Activated T-cell treated with anti-CD3 and anti-CD28 coated beads, Interleukin-2, amount 50 U/mL, for 48 hours (primary cell): ENCODE results near the gene SLC25A53.
A peak's percentile ranks its signal among the peaks of the same experiment; 100 is the strongest.

Experiments
- DNase-seq, 2 experiments: peaks; one replicate each; pipeline ENCODE4 v3.0.0-alpha.2; 2020

Gene SLC25A53

GRCh38 chrX:104156630-104157529 is at the start of gene SLC25A53:
SLC25A53 (minus strand) TSS chrX:104157009; CDS start chrX:104105257, 51,752 bp downstream.
- peak; percentile 80 to 82 for DNase-seq

GRCh38 chrX:104205548-104205947 is 48.7 kb upstream of the SLC25A53 start:
- no peak for DNase-seq

GRCh38 chrX:104195489-104196084 is 38.8 kb upstream of the SLC25A53 start:
- no peak for DNase-seq

GRCh38 chrX:104195013-104195412 is 38.2 kb upstream of the SLC25A53 start:
- no peak for DNase-seq

- no peak for DNase-seq
Measured at GRCh38 chrX:104193485-104193884, 36.7 kb upstream of the SLC25A53 start.

- DNase-seq, result no peak
Measured at GRCh38 chrX:104189837-104190236, 33.0 kb upstream of the SLC25A53 start.

DNA sequence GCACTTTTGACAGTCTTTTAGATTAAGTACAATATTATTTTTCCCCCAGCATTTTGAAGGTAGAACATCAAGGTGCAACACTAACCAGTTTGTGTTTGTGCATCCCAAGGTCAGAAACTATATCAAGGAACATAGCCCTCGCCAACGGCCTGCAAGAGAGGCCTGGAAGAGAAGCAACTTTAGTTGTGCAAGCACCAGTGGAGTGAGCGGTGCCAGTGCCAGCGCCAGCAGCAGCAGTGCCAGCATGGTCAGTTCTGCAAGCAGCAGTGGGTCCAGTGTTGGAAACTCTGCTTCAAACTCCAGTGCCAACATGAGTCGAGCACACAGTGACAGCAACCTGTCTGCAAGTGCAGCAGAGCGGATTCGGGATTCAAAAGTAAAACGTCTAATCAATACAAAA is 31.1 kb upstream of the SLC25A53 start:
- DNase-seq, result no peak

- peak in 1 of 2 experiments; percentile 17 for DNase-seq
Measured at GRCh38 chrX:104183685-104184084, 26.9 kb upstream of the SLC25A53 start.

DNA sequence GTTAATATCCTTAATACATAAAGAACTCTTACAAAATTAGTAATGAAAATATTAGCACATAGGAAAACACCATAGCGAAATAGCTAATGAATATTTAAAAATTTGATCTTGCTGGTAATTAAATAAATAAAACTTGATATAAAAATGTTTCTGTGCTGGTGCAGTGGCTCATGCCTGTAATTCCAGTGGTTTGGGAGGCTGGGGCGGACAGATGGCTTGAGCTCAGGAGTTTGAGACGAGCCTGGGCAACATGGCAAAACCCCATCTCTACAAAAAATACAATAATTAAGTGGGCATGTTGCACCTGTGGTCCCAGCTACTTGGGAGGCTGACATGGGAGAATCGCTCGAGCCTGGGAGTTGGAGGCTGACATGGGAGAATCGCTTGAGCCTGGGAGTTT is 17.0 kb upstream of the SLC25A53 start:
- DNase-seq, result no peak

DNA sequence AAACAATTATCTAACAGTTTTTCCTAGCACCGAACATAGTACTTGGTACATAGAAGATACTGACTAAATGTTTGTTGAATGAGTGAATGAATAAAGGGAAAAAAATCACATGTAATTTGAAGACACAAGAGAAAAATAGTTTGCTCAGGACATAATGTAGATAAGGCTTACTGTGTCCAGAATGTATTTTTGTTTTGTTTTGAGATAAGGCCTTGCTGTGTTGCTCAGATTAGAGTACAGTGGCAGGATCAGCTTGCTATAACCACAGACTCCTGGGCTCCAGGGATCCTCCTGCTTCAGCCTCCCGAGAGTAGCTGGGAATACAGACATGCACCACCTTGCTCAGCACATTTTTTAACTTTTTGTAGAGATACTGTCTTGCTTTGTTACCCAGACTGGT is 16.0 kb upstream of the SLC25A53 start:
- DNase-seq, result no peak

DNA sequence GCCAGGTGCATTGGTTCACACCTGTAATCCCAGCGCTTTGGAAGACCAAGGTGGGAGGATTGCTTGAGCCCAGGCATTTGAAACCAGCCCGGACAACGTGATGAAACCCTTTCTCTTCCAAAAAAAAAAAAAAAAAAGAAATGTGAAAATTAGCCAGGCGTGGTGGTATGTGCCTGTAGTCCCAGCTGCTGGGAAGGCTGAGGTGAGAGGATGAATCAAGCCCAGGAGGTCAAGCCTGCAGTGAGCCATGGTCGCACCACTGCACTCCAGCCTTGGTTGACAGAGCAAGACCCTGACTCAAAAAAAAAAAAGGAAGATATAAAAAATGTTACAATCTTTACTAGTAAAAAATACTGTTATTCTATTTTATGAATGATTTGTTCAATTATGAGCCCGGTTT is 15.3 kb upstream of the SLC25A53 start:
- DNase-seq, result no peak

GRCh38 chrX:104168127-104168526 is 11.3 kb upstream of the SLC25A53 start:
- no peak for DNase-seq

- DNase-seq, result no peak
Measured at GRCh38 chrX:104166735-104167436, 10.1 kb upstream of the SLC25A53 start.

DNA sequence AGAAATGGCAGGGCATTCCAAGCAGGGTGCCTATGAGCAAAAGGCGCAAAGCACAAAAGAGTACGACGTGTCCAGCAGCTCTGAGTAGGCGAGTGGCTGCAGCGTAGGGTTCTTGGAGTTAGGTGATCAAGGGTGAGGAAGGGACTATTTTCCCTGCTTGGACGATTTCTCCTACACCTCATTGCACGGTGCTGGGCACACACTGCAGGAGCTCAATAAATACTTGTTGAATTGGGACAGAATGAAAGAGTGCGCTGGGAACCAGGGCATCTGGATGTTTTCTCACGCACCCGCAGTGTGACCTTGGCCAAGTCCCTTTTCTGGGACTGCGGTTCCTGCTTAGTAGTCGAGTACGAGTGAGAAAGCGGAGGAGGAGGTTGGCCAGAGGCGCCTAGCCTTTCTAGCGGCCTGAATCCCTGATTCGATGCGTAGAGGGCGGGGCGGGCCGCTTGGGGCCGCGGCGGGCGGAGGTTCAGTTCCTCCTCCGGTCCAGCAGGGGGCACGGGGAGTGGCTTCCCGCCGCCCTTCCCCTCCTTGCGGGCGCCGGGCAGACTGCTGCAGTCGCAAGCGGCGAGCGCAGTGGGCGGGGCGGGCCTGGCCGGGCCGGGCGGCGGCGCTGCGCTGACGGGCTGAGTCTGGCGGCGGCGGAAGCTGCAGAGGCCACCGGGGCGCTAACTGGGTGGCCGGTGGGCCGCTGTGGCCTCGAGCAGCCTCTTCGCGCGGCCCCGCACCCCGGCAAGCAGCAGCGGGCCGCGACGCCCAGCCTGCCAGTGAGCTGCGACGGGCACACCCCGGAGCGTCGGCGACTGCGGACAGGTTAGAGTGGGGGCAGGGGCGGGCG is 9.3 kb upstream of the SLC25A53 start, which contains the start of gene FAM199X:
FAM199X (plus strand) TSS at position 560 of the 841 bp plus-strand sequence. CDS start 333 bp downstream, outside the sequence.
- peak; percentile 85 to 89 for DNase-seq

DNA sequence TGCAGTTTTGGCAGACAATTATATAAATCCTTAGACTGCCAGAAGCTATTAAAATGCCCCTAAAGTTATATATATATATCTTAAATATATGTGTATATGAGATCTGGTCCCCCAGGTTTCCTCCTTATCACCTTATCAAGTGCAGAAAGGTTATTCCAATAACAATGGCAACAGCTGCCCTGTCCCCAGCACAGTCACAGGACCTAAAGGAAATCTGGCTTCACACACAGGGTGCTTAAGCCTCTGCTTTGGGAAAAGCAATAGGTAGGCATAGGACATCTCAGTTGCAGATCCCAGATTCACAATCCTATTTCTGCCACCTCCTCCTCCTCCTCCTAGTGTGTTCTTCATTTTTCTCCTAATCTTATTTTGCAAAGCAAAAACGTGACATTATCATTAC is 5.8 kb downstream of the SLC25A53 start:
- no peak for DNase-seq

- DNase-seq, result no peak
Measured at GRCh38 chrX:104141087-104141760, 15.6 kb downstream of the SLC25A53 start.

GRCh38 chrX:104137496-104137895 is 19.3 kb downstream of the SLC25A53 start:
- DNase-seq, result no peak

DNA sequence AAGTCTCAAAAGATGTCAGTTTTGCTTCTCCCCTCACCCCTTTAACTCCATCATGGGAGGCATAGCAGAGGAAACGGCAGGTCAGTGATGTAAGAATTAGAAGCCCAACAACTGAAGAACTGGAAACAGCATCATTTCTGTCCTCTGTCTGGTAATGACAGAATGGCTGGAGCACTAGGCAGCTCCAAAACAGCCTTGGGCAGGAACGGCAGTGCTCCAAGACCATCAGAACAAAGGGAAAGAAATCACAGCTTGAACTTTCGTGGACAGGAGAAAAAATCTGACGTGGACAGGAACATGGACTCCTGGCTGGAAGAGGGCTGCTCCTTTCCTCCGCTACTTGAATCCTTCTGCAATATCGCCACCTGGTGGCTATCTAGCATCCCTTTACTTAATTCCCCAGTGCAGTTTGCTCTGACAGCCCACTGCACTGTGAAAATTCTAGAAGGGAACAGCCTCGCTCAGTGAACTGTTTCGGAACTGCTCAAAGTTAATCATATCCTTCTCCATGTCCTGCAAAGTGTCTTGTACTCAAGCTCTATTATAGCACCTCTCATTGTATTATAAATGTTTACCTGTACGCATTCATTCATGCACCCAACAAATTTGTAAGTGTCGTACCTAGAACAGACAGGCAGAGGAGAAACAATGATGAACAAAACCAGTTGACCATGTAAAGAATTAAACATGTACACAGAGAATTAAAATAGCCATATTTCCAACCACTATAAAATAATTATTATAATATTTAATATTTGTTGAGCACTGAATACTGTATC is 20.4 kb downstream of the SLC25A53 start:
- DNase-seq, result peak; percentile 57 to 62

DNA sequence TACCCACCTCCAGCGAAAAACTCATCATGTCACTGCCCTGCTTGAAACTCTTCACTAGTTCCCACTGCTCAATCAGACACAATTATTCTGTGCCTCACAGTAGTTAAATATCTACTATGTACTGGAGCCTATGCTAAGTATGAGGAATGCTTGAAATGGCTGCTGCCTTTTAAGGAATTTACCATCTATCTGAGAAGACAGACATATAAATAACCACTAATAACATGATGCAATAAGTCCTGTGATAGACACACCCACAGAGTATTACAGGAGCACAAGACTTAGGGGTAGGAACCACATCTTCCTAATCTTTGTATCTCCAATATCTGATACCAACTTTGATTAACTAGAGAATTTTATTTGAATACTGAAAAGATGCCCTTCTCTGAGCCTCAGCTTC is 21.1 kb downstream of the SLC25A53 start:
- DNase-seq, result no peak

DNA sequence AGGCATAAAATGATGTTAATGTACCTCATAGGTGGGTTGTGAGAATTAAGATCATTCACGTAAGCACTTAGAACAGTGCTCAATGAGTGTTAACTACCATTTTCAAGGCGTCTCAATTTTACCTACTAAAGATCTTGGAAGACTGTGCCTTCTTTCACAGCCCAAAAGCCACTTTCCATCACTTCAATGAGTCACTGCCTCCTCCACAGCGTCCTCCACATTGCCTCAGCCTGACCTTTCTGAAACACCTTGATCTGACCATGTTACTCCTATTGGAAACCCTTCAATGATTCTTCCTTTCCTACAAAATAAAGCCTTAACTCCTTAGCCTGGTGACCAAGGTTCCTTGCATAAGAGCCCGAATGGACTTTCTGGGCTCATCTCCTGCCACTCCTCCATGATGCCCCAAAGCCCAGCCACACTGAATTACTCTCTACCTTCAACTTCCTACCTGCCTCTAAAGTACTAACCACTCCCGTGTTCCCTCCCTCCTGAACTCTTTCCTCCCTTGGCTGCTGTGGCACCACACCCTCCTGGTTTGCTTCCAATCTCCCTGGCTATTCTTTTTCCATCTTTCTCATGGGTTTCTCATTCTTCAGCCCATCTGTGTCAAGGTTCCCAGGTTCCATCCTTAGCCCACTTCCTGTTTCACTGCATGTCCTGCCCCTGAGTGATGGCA is 22.1 kb downstream of the SLC25A53 start:
- no peak for DNase-seq

GRCh38 chrX:104130808-104131207 is 26.0 kb downstream of the SLC25A53 start:
- no peak for DNase-seq
